ENCODE results near the gene PFKFB3. TPM values are rescaled to one million over a fixed set of nuclear protein-coding genes. Genes with fewer than 3 reads are reported as not detected.

Gene PFKFB3
- total RNA-seq, 1 donor from 2014 or later: 52.4 TPM

DNA sequence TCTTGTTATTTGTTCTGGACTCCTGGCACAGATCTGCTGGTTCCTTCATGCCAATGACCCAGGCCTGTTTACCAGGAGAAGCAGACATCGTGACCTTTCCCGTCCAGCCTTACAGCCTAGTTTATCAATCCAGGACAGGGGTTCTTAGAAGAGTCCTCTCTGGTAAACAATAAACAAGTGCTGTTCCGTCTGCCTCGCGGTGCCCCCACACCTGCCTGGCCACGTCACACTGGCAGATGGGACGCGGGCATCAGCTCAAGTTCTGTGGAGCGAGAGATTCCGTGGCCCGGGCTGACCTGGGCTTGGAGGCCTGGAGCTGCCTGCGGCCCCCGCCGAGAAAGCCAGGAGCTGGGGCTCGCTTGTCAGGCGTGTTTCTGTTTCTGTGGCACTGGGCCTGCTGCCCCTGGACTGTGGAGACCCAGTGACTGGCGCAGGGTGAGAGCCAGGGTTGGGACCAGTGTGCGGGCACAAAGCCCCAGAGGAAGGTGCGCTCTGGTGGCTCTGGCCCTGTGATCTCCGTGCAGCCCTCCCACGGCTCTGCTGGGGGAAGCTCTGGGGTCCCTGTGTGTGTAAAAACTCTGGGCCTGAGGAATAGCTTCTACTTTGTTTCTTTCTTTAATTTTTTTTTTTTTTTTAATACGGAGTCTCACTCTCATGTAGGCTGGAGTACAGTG lies 28.4 kb upstream of the PFKFB3 start:
- Mint-ChIP-seq H3K36me3 (ENCODE audit: low read depth, unreplicated experiment) (peaks cover 11% of the 10 kb centered on the region), H3K27me3 (ENCODE audit: low read depth, unreplicated experiment) (no peaks in the 10 kb centered on the region), H3K4me3 (ENCODE audit: unreplicated experiment) (no peak overlapping the region), H3K9me3 (ENCODE audit: unreplicated experiment) (no peaks in the 10 kb centered on the region), H3K27ac (ENCODE audit: unreplicated experiment) (no peak overlapping the region), H3K4me1 (ENCODE audit: low read depth, unreplicated experiment) (peaks cover 21% of the 10 kb centered on the region)
- H3K27me3 ChIP-seq (ENCODE audit: insufficient read depth, low read length): no peaks in the 10 kb centered on the region
- no peak for FAIRE-seq
- peaks cover 25% of the 10 kb centered on the region for H3K4me1 ChIP-seq (ENCODE audit: insufficient read depth, low read length)
- no peak for DNase-seq (ENCODE audit: low read depth)
- H2AFZ ChIP-seq (ENCODE audit: low read depth, low read length): no peak overlapping the region
- H3K4me2 ChIP-seq (ENCODE audit: low read length): no peak overlapping the region
- peaks cover 93% of the 10 kb centered on the region for H4K20me1 ChIP-seq (ENCODE audit: insufficient read depth, low read length)
- H3K27ac ChIP-seq (ENCODE audit: low read depth, low read length): no peak overlapping the region
- H3K4me3 ChIP-seq (ENCODE audit: insufficient read depth, low read depth, low read length): no peak overlapping the region
- peaks cover 75% of the 10 kb centered on the region for H3K79me2 ChIP-seq (ENCODE audit: insufficient read depth, low read length)
- H3K9ac ChIP-seq (ENCODE audit: low read length): no peak overlapping the region
- TF ChIP-seq, protein P1, sequence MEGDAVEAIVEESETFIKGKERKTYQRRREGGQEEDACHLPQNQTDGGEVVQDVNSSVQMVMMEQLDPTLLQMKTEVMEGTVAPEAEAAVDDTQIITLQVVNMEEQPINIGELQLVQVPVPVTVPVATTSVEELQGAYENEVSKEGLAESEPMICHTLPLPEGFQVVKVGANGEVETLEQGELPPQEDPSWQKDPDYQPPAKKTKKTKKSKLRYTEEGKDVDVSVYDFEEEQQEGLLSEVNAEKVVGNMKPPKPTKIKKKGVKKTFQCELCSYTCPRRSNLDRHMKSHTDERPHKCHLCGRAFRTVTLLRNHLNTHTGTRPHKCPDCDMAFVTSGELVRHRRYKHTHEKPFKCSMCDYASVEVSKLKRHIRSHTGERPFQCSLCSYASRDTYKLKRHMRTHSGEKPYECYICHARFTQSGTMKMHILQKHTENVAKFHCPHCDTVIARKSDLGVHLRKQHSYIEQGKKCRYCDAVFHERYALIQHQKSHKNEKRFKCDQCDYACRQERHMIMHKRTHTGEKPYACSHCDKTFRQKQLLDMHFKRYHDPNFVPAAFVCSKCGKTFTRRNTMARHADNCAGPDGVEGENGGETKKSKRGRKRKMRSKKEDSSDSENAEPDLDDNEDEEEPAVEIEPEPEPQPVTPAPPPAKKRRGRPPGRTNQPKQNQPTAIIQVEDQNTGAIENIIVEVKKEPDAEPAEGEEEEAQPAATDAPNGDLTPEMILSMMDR (IDR thresholded peaks at IDR 0.05; ENCODE audit: insufficient read depth, low read depth, low read length): no peak
- no peak for TF ChIP-seq EZH2 (IDR thresholded peaks at IDR 0.05; ENCODE audit: insufficient read depth, low read length)
- H3K36me3 ChIP-seq (ENCODE audit: insufficient read depth, low read length): no peaks in the 10 kb centered on the region
- no peaks in the 10 kb centered on the region for H3K9me3 ChIP-seq (ENCODE audit: insufficient read depth, low read depth, low read length)

DNA sequence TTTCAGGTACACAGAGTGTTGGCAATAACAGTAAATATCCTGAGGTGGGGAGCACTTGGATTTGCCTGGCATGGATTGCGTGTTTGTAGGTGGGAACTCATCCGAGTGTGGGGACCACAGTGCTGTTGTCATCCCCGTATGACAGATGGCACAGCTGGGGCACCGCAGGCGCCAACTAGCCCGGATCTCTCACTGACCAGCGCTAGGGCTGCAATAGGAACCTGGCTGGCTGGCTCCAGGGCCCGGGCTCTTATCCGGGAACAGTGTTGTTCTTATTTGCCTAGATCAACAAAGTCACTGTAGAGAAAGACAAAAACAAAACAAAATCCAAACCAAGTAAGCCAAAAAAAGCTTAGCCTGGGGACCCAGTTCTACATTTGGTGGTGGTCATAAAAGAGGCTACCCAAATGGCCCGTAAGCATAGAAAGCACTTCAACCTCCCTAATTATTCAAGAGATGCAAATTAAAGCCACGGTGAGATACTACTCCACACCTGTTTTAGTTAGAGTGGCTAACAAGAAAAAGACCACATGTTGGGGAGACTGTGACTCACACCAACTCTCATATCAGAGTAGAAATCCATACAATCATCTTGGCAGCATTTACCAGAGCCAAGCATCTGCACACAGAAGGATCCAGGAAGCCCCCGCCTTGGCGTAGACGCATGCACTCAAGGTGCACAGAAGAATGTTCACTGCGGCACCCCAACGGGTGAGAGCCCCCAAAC lies 27.2 kb upstream of the PFKFB3 start:
- no peak overlapping the region for H3K9ac ChIP-seq (ENCODE audit: low read length)
- H3K27ac ChIP-seq (ENCODE audit: low read depth, low read length): no peak overlapping the region
- no peak overlapping the region for H3K4me3 ChIP-seq (ENCODE audit: insufficient read depth, low read depth, low read length)
- peaks cover 20% of the 10 kb centered on the region for H3K4me1 ChIP-seq (ENCODE audit: insufficient read depth, low read length)
- no peaks in the 10 kb centered on the region for H3K9me3 ChIP-seq (ENCODE audit: insufficient read depth, low read depth, low read length)
- no peak overlapping the region for H3K4me2 ChIP-seq (ENCODE audit: low read length)
- no peaks in the 10 kb centered on the region for H3K9me3 Mint-ChIP-seq (ENCODE audit: unreplicated experiment)
- no peak overlapping the region for H3K4me3 Mint-ChIP-seq (ENCODE audit: unreplicated experiment)
- H3K27me3 ChIP-seq (ENCODE audit: insufficient read depth, low read length): no peaks in the 10 kb centered on the region
- H3K36me3 Mint-ChIP-seq (ENCODE audit: low read depth, unreplicated experiment): peaks cover 9% of the 10 kb centered on the region
- peaks cover 68% of the 10 kb centered on the region for H3K79me2 ChIP-seq (ENCODE audit: insufficient read depth, low read length)
- no peak for TF ChIP-seq EZH2 (IDR thresholded peaks at IDR 0.05; ENCODE audit: insufficient read depth, low read length)
- no peak overlapping the region for H2AFZ ChIP-seq (ENCODE audit: low read depth, low read length)
- H3K36me3 ChIP-seq (ENCODE audit: insufficient read depth, low read length): no peaks in the 10 kb centered on the region
- peaks cover 18% of the 10 kb centered on the region for H3K4me1 Mint-ChIP-seq (ENCODE audit: low read depth, unreplicated experiment)
- no peaks in the 10 kb centered on the region for H3K27me3 Mint-ChIP-seq (ENCODE audit: low read depth, unreplicated experiment)
- H3K27ac Mint-ChIP-seq (ENCODE audit: unreplicated experiment): no peak overlapping the region
- H4K20me1 ChIP-seq (ENCODE audit: insufficient read depth, low read length): peaks cover 93% of the 10 kb centered on the region
- no peak for FAIRE-seq
- DNase-seq (ENCODE audit: low read depth): no peak

DNA sequence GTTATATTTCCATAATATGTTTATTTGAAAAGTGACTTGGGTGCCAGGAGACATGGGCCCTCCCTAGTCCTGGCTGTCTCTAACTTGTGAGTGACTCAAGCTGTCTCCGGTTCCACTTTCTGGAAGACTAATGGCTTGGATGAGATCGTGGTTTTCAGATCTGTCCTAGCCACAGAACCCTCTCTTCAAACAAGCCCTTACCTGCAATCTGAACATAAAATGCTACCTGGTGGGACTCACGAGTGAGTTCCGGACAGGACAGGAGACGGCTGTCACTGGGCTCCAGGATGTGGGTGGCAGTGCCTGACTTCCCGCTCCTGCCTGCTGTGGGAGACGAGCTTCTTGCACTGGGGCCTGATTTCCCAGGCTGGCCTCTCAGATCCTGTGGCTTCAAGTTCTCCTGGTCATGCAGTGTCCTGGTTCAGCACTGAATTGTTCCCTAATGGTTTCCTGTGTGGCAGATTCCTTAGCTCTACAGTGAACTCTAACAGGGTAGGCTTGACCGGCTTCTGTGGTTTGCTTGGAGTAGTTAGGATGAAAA lies 26.0 kb upstream of the PFKFB3 start:
- H3K4me3 ChIP-seq (ENCODE audit: insufficient read depth, low read depth, low read length): no peak overlapping the region
- Mint-ChIP-seq H3K27ac (ENCODE audit: unreplicated experiment) (peak overlapping the region; percentile 72), H3K27me3 (ENCODE audit: low read depth, unreplicated experiment) (no peaks in the 10 kb centered on the region), H3K9me3 (ENCODE audit: unreplicated experiment) (no peaks in the 10 kb centered on the region), H3K4me1 (ENCODE audit: low read depth, unreplicated experiment) (peaks cover 15% of the 10 kb centered on the region), H3K36me3 (ENCODE audit: low read depth, unreplicated experiment) (peaks cover 9% of the 10 kb centered on the region), H3K4me3 (ENCODE audit: unreplicated experiment) (peak overlapping the region; percentile 1)
- H4K20me1 ChIP-seq (ENCODE audit: insufficient read depth, low read length): peaks cover 86% of the 10 kb centered on the region
- FAIRE-seq (no peak), DNase-seq (ENCODE audit: low read depth) (no peak)
- H3K36me3 ChIP-seq (ENCODE audit: insufficient read depth, low read length): no peaks in the 10 kb centered on the region
- H3K9me3 ChIP-seq (ENCODE audit: insufficient read depth, low read depth, low read length): no peaks in the 10 kb centered on the region
- H3K27ac ChIP-seq (ENCODE audit: low read depth, low read length): no peak overlapping the region
- no peak overlapping the region for H3K9ac ChIP-seq (ENCODE audit: low read length)
- H3K4me1 ChIP-seq (ENCODE audit: insufficient read depth, low read length): peaks cover 13% of the 10 kb centered on the region
- TF ChIP-seq, protein P1 (IDR thresholded peaks at IDR 0.05; ENCODE audit: insufficient read depth, low read depth, low read length): no peak
- no peak for TF ChIP-seq EZH2 (IDR thresholded peaks at IDR 0.05; ENCODE audit: insufficient read depth, low read length)
- H2AFZ ChIP-seq (ENCODE audit: low read depth, low read length): no peak overlapping the region
- no peak overlapping the region for H3K4me2 ChIP-seq (ENCODE audit: low read length)
- peaks cover 74% of the 10 kb centered on the region for H3K79me2 ChIP-seq (ENCODE audit: insufficient read depth, low read length)
- no peaks in the 10 kb centered on the region for H3K27me3 ChIP-seq (ENCODE audit: insufficient read depth, low read length)

Measured in astrocyte (in vitro differentiated cells and primary cell).